ENCODE data around the gene USP12. TPM values are rescaled to one million over a fixed set of nuclear protein-coding genes. Genes with fewer than 3 reads are reported as not detected.

The USP12 gene
- total and polyA plus RNA-seq, 3 donors from 2014 or later: 24.3 to 30.2 (median 26.1) TPM

GRCh38 chr13:27024074-27024461 is 147.5 kb downstream of the USP12 start:
- intact Hi-C loops (cut with DNase I; ENCODE audit: low total_unique reads): no loop called here
- Histone ChIP-seq H3K27ac (no peak overlapping the region), H3K4me3 (no peak overlapping the region), H3K36me3 (ENCODE audit: low read depth, missing control alignments) (no peaks in the 10 kb centered on the region), H3K4me1 (no peaks in the 10 kb centered on the region), H3K27me3 (no peaks in the 10 kb centered on the region), H3K9me3 (no peaks in the 10 kb centered on the region)
- DNase-seq: no peak
- TF ChIP-seq POLR2A (IDR thresholded peaks at IDR 0.05): no peak
- WGBS, 2 donors: 63 to 80% methylated on average over 2 of the region's 2 CpGs

- intact Hi-C loops (cut with DNase I; ENCODE audit: low total_unique reads): no loop called here
- no peaks in the 10 kb centered on the region for H3K36me3 ChIP-seq (ENCODE audit: low read depth, missing control alignments)
Measured at GRCh38 chr13:27023385-27024073, 148.1 kb downstream of the USP12 start.

GRCh38 chr13:27022571-27023311 is 148.9 kb downstream of the USP12 start:
- H3K4me1 ChIP-seq: no peaks in the 10 kb centered on the region
- 47 to 69% methylated on average over 6 to 9 of the region's 9 CpGs for WGBS, 2 donors

More at GRCh38 chr13:27023385-27024073, 148.1 kb downstream of the USP12 start:
- Histone ChIP-seq H3K4me3 (no peak overlapping the region), H3K4me1 (no peaks in the 10 kb centered on the region), H3K9me3 (no peaks in the 10 kb centered on the region), H3K27me3 (no peaks in the 10 kb centered on the region), H3K27ac (no peak overlapping the region)
- no peak for DNase-seq
- no peak for TF ChIP-seq CTCF (IDR thresholded peaks at IDR 0.05)
- no peak for TF ChIP-seq POLR2A (IDR thresholded peaks at IDR 0.05)
- 87 to 92% methylated on average over 8 of the region's 8 CpGs for WGBS, 2 donors

GRCh38 chr13:27020415-27020814 is 151.2 kb downstream of the USP12 start:
- no peaks in the 10 kb centered on the region for H3K9me3 ChIP-seq
- H3K4me3 ChIP-seq: no peak overlapping the region
- no peak for TF ChIP-seq POLR2A (IDR thresholded peaks at IDR 0.05)
- no peak for TF ChIP-seq CTCF (IDR thresholded peaks at IDR 0.05)
- DNase-seq: no peak
- H3K27ac ChIP-seq: no peak overlapping the region
- intact Hi-C loops (cut with DNase I; ENCODE audit: low total_unique reads): no loop called here
- H3K4me1 ChIP-seq: no peaks in the 10 kb centered on the region
- H3K27me3 ChIP-seq: no peaks in the 10 kb centered on the region
- no peaks in the 10 kb centered on the region for H3K36me3 ChIP-seq (ENCODE audit: low read depth, missing control alignments)
- 92 to 96% methylated on average over 8 of the region's 8 CpGs for WGBS, 2 donors

More at GRCh38 chr13:27022571-27023311, 148.9 kb downstream of the USP12 start:
- no peaks in the 10 kb centered on the region for H3K27me3 ChIP-seq
- no peak for DNase-seq
- H3K9me3 ChIP-seq: no peaks in the 10 kb centered on the region
- no peaks in the 10 kb centered on the region for H3K36me3 ChIP-seq (ENCODE audit: low read depth, missing control alignments)
- no peak overlapping the region for H3K27ac ChIP-seq
- TF ChIP-seq POLR2A (IDR thresholded peaks at IDR 0.05): no peak
- no peak for TF ChIP-seq CTCF (IDR thresholded peaks at IDR 0.05)
- intact Hi-C loops (cut with DNase I; ENCODE audit: low total_unique reads): no loop called here
- no peak overlapping the region for H3K4me3 ChIP-seq

GRCh38 chr13:27018882-27019281 is 152.7 kb downstream of the USP12 start:
- no peaks in the 10 kb centered on the region for H3K9me3 ChIP-seq
- H3K27me3 ChIP-seq: no peaks in the 10 kb centered on the region
- H3K4me1 ChIP-seq: no peaks in the 10 kb centered on the region
- intact Hi-C loops (cut with DNase I; ENCODE audit: low total_unique reads): no loop called here
- H3K4me3 ChIP-seq: no peak overlapping the region
- no peaks in the 10 kb centered on the region for H3K36me3 ChIP-seq (ENCODE audit: low read depth, missing control alignments)
- 57 to 64% methylated on average over 5 of the region's 5 CpGs for WGBS, 2 donors
- no peak overlapping the region for H3K27ac ChIP-seq
- DNase-seq: no peak
- TF ChIP-seq CTCF (IDR thresholded peaks at IDR 0.05): no peak
- TF ChIP-seq POLR2A (IDR thresholded peaks at IDR 0.05): no peak
